LoVo (cell line): ENCODE data around the gene RND3.

Experiments used
- DNase-seq: peaks from one replicate; pipeline ENCODE4 v3.0.0-alpha.2; 2016; ENCODE audit warnings: low spot score

The RND3 gene

DNA sequence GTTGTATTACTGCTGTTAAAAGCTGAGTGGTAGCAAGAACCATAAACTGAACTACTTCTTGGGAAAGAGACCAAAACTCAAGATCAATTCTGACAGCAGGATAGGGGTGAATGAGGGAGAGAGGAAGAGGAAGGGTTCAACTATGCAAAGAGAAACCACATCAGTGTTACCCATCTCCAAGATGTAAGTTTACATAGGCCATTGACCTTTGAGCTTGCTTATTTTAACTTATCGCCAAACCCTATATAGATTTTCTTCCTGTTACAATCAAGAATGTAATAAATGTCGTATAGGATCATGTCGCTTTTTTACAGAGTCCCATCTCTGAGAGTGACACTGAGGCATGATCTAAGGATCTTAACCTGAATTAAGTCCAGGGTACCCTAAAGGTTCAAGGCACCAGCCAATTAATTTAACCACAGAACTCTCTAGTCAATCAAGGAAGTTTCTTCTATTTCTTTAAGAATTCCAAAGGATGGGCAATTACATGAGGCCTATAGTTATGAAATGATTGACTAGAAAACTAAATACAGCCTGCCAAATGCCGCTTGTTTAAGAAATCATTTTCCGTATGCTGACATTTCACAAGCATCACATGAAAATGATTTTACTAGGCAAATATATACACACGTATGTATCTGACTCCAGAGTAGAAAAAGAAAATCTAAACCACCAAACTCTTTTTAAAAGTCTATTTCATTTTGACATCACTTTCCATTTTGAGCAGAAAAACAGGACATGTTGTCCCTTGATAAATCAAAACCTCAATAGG lies 11.8 kb downstream of the RND3 start:
- DNase-seq: no peak

DNA sequence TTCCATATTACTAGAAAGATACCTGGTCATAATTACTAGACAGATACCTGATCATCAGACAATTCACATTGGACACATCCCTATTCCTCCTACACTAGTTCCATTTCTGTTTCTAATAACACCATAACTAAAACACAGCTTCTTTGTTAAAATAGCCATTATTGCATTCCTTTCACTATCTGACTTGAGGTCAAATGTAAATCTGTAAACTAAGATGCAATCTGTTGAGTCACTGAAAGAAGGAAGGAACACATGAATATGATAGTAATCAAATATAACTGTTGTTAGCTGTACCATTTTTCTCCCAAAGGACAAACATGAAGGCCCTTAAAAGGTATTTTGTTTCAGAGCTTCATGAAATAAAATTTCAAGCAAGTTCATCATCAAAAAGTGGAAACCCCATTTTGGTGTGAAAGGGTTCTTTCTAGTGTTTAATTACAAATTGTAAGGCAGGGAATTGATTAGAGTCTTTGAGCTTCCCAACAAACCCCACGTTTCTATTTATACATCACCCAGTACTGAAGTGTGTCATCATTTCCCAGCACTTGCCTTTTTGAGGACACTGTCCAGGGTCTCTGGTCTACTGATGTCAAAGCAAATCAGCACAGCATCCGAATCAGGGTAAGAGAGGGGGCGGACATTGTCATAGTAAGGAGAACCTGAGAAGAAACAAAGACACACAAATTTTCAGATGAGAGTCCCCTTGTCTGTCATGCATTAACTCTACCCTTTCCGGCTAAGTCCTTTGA lies 13.0 kb downstream of the RND3 start:
- DNase-seq: no peak

DNA sequence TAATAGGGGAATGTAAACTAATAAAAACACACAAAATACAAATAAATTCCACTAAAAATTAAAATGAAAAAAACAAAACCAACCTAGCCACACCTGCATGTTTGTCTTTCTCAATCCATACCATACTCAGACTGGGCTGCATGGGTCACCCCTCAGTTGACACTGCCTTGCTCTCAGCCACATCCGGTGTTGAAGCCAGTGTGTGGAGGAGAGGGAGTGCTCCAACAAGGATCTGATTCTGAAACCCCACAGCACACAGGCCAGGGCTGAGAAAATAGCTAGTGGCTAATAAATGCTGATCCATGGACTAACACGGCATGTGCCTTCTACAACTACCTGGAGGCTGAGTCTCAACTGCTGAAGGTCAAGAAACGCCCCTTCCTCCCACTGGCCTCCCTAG lies 13.7 kb downstream of the RND3 start:
- DNase-seq: no peak

DNA sequence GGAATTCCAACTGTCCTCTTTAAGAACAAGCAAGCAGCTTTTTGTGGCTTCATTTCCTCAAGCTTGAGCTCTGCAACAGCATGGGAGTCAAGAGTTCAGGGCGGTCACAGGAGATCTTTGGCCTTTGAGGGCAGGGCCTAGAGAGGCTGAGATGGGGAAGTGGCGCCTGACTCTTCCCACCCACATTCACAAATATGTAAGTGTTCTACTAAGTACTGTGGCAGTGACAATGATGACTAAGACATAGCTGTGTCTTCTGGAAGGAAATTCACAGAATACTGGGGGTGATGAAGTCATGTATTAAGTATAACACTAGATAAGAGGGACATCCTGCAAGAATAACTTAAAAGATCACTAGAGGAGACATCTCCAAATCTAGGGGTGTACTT lies 15.0 kb downstream of the RND3 start:
- peak; percentile 54 for DNase-seq

DNA sequence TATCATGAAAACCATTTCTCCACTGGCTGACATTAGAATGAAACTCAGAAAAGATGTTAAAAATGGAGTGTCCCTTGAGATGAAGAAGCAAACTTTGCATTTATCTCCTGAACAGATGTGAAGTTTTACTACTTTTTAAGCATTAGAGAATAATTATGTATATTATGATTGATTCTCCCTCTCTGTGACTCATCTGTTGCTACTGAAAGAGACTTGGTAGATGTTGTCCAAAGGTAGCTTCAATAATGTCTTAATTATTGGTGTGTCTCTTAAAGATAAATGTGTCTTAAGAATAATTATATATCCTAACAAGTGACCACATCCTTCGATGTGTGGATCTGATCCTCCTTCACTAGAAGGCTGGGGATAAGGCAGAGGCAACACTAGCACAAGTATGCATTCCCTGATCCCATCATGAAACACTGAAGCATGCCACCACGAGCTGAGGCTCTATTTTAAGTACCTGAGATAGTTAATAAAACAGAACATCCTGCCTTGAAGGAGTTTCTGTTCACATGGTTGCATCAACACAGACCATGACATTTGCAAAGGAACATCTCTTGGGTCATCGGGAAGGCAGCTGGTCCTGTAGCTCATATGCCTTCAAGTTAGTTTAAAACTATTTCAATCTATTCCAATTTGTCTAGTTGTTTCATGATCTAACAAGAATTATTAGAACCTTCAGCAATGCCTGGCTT lies 15.5 kb downstream of the RND3 start:
- no peak for DNase-seq

DNA sequence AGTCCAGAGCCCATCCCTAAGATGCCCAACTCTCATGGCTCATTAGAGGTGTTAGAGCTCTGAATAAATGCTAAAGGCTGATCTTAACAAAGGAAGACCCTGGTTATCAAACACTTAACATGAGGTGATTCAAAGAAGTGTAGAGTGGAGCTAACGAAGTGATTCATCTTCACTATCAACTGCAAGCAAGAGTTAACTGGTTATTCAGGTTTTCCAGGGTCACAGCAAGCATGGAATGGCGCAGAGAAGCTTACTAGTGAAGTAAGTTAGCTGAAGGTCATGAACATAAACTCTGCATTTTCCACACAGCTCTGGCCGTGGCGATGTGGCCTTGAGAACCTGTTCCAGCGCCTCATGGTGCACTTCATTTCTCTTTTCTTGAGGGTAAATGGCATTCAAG lies 17.0 kb downstream of the RND3 start:
- DNase-seq: no peak

DNA sequence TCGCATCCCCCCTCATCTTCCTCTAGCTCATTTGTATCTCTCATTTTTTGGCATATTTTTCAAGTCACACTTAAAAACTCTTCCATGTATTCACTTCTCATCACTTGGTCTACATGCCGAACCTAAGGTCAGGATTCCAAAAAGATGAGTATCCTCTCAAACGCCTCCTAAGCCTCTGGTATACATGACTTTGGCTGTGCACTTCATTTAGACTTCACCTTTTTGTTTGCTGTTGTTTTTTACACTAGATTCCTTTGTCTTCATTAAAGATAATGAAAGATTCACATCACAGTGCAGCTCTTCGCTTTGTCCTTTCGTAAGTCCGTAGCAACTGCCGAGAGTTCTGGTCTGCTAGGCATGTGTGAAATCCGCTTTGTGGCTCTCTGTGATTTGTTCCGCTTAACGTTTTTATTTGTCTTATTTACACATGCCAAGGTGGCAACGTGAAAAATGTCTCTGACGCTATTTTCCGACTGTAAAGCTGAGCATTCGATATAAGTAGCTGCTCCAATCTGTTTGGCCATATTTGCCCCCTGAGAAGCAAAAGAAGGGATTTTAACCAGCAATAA lies 17.7 kb downstream of the RND3 start:
- DNase-seq: no peak

DNA sequence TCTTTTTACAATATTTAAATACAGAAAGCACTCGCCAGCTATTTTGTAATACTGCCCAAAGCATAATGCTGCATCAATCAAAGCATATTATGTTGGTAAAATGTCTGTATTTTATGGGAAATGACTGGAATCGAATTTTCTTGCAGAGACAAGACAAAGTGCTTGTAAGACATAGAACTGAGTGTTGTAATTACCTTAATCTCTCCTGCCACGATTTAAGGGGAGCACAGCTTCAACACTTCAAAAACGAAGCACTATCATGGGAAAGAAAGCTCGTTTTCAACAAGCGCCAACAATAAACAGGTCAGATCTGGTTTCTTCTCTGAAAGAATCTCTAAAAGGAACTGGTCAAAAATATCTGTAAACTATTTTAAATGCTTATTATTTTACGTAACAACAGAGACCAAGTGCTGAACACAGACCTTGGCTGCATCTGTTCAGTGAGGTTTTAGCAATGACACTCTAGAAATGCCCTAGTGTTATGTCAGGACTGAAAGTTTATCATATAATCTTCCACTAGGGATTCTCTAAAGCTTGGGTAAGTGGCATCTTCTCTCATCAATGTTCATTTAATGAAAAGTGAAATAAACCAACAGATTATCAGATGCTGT lies 19.0 kb downstream of the RND3 start:
- DNase-seq: no peak

DNA sequence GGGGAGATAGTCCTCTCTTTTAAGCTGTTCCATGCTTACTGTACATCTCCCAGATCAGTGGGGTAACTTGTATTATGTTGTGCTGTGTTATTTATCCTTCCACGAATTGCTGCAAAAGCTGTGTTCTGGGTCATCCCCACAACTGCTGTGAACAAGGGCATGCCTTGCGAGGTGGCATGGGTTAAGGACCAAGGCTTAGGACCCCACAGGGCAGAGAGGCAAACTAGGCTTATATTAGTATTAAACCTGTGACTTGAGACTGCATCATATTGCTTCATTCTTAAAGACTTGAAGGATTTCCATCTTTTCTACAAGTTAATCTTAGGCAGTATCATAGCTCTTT lies 19.9 kb downstream of the RND3 start:
- no peak for DNase-seq

DNA sequence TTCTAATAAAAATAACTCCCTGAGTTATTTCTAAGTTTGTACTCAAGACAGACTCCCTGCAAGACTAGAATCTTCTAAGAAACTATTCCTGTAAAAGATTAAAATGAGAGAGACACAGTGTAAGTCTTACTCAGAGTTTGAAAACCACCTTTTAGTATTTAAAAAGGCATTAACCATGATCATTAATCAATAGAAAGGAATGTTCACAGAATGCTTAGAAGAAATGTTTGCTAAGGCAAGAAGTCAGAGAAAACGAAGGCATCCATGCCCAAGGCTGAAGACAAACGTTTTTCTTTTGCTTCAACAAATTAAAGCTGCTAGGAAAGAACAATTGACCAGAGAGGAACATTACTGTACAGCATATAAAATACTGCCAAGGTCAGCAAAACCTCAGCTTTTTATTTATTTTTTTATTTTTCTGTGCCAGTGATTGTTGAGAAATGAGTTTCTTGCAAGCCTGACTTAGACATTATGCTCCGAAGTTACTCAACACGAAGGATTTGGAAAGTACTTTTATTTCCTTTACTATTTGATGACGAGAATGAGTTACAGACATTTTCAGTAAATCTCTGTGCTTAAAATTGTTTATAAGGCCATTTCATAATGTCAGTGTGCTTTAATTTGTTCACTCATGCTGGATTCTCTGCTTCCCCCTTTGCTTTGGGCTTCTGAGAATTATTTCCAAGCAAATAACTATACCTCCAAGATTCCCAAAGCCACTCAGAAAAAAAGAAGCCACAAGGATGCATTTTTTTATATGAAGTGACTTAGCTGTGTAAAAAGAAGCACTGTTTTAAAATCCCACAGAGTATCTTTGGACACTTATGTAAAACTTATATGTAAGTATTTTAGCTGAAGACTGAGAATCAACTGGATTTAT lies 20.5 kb downstream of the RND3 start:
- no peak for DNase-seq

DNA sequence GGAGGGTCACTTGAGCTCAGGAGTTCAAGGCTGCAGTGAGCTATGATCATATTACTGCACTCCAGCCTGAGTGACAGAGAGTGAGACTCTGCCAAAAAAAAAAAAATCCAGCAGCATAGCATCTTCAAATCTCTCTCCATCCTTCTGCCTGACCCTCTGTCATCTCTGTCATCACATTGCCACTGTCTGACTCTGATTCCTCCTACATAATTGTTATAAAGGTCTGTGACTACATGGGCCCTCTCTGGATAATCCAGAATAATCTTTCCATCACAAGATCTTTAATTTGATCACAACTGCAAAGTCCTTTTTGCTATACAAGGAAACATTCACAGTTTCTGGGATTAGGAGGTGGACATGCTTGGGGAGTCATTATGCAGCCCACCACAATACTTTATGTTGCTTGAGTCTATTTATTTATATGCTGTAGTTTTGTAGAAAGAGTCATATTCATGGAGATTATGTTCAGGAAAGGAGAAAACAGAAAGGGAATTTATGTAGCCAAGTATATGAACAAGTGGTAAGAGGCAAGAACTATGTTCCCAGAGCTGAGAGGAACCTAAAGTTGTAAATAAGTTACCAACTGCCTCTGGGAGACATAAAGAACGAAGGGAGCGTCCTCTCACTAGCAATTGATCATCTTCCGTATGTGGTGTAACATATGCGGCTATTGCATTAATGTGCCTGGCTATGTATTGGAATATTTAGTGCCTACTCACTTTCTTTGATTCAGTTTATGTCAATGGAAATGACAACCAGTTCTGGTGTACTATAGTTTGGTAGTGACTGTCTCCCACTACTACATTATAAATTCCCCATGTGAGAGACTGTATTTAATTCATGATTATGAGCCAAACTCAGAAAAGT lies 21.5 kb downstream of the RND3 start:
- DNase-seq: no peak

DNA sequence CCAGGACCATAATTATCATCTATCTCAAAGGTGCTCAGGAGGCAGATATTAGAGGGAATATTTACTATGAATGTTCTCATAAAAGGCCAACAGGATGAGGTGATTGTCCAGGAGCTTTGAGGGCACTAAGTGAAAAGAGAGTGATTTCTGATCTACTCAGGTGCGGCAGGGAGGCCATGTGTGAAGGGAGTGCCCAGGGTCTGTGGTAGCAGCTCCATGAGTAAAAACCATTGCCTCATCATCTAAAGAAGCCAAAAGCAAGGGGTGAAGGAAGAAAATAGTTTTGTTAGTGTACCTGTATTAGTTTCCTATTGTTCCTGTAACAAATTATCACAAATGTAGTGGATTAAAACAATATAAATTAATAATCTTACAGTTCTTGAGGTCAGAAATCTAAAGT lies 22.5 kb downstream of the RND3 start:
- no peak for DNase-seq

DNA sequence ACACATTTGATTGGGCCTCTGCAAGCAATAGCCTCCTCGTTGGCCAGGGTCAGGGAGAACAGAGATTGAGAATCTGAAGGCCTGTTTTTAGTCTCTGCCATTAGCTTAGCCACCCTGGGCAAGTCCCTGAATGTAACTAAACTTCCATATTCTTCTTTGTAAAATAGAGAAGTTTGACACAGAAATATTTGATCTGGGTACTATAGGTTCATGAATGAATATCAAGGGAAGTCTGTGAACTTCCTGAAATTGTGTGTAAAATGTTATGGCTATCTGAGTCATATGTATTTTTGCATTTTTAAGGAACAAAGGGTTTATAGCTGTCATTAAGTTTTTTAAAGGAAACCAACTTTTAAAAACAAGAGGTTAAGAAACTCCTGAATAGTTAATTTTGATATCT lies 23.2 kb downstream of the RND3 start:
- no peak for DNase-seq

DNA sequence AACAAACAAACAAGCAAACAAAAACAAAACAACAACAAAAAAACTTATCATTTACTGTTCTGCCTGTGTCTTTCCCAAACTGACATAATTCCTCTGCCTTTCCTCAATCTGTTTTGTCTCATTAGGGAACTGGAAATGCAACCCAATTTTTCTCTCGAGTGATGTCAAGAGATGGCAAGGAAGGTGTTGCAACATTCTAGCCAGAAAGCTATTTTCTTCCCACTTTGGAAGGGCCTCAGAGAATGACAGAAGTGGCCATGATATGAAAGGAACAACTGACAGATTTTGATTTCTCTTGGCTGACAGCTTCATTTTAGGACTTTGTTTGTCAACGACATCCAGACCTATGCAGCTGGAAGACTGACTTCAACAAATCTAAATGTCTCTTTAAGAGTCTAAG lies 24.7 kb downstream of the RND3 start:
- DNase-seq: no peak

DNA sequence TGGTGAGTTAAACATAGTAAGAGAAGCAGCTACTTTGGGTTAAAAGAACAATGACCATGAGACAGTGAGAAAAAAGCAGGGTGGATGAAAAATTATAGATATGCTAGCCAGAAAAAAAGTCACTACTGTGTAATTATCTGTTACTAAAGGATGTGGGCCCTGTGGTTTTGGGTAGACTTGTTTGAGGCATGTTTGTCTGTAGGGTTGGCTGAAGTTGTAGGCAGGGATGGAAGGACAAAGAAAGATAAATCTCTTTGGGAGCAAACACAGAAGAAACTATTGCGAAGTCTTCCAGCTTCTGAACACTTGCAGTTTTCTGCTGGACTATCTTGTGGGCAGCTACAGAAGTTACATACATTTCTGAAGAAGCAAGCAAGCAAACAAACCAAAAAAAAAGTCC lies 28.2 kb downstream of the RND3 start:
- no peak for DNase-seq

DNA sequence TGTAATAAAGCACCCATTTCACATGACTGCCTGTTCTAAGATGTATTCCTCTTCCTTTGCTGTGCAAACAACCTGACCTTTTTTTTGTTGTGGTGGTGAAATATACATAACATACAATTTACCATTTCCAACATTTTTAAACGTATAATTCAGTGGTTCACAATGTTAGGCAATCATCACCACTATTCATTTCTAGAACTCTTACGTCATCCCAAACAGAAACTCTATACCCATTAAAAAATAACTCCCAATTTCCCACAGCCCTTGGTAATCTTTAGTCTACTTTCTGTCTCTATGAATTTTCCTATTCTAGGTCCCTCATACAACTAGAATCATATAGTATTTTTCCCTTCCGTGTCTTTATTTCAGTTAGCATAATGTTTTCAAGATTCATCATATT lies 36.7 kb downstream of the RND3 start:
- no peak for DNase-seq

DNA sequence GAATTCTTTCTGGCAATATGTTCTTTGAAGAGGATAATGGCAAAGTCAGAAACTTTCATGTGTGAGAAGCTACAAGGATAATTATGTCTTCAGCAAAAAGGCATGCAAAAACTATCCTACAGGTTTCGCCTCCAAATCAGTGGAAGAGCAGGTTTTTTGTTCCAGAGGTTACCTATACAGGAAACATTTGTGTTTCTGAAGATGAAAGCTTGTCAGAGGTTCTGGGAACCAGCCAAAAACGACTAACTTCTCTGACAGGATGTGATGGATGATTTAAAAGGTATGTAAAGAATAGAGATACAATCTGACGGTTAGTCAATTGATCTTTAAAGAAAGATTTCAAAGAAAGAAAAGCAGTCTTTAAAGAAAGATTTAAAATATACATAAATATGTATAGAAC lies 37.6 kb downstream of the RND3 start:
- DNase-seq: no peak

DNA sequence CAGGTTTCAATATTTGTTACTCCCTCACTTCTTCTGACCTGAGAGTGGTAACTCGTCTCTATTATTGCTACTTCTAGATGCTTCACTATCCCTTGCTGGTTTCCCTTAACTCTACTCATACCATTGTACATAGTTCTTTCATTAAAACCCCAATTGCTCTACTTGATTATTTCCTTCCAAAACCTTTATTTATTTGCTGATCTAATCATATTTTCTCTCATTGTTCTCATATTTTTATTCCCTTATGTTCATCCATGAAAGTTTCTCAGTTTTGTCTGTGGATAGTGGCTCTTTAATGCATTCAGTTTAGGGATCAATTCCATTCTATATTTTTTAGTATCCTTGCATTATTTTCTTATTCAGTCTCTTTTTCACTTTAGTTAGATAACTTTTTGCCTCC lies 42.1 kb downstream of the RND3 start:
- DNase-seq: no peak

DNA sequence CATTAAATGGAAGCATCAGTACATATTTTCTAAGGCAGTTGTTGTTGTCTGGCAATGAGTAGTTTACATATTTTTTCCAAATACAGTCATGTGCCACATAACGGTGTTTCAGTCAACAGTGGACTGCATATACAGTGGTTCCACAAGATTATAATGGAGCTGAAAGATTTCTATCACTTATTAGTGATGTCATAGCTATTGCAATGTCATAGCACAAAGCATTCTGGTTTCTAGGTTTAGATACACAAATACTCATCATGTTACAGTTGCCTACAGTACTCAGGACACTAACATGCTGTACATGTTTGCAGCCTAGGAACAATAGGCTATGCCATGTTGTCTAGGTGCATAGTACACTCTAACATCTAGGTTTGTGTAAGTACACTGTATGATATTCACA lies 45.0 kb downstream of the RND3 start:
- no peak for DNase-seq

DNA sequence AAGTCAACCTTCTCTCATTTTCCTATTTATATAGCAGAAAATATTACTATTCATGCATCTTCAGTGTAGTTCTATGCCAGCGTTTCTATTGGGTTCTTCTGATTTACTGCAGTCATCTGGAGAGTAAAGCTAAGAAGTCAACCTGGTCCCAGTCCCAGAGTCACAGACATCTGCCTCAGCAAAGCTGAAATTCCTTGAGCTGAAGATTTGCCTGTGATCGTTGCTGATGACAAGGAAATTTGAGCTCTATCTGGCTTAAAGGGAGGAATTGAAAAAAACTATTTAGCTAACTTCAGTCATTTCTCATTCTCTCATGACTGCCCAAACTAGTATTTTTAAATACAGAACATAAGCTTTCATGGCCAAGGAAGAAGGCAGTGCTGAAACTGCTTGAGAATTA lies 45.7 kb downstream of the RND3 start:
- DNase-seq: no peak

DNA sequence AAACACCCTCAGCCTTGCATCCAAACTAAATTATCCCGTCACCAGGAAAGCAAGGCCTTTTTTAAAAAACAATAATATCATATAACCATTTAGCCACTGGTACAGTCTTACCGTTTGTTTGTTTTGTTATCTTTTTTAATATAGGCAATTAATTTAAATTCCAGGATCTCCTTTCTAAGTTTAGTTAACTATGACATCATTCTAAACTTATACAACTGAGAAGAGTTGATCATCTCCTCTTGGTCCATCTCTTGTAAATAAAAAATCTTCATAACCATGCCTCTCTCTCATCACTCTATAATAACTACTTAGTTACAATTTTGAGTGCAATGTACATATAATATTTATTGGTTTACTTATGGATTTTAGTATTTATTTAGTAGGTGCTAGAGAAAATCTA lies 46.2 kb downstream of the RND3 start:
- DNase-seq: no peak
